Measurements from ENCODE around the gene CD79A. TPM values are rescaled to one million over a fixed set of nuclear protein-coding genes. Genes with fewer than 3 reads are reported as not detected.

CD79A gene
- total RNA-seq, 4 donors from 2014 or later: 1.7 to 3.1 TPM; not detected in 2

DNA sequence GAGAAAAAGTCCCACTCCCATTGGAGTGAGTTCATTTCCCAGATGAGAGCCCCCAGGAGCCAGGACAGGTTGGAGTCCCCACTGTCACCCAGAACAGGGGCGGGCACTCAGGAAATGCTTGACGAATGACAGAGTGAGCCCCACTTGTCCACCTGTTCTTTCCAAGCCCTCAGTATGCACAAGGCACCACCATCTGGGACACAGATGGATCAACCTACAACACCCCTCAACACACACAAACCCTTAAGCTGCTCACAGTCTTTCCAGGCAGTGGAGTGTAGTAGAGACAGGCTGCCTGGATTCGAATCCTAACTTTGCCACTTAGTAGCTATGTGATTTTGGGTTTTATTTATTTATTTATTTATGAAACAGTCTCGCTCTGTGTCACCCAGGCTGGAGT lies 13.9 kb downstream of the CD79A start:
- no peaks in the 10 kb centered on the region for H3K27me3 ChIP-seq
- H3K4me3 ChIP-seq: no peak overlapping the region
- TF ChIP-seq POLR2A (IDR thresholded peaks at IDR 0.05): no peak
- TF ChIP-seq, protein P1, sequence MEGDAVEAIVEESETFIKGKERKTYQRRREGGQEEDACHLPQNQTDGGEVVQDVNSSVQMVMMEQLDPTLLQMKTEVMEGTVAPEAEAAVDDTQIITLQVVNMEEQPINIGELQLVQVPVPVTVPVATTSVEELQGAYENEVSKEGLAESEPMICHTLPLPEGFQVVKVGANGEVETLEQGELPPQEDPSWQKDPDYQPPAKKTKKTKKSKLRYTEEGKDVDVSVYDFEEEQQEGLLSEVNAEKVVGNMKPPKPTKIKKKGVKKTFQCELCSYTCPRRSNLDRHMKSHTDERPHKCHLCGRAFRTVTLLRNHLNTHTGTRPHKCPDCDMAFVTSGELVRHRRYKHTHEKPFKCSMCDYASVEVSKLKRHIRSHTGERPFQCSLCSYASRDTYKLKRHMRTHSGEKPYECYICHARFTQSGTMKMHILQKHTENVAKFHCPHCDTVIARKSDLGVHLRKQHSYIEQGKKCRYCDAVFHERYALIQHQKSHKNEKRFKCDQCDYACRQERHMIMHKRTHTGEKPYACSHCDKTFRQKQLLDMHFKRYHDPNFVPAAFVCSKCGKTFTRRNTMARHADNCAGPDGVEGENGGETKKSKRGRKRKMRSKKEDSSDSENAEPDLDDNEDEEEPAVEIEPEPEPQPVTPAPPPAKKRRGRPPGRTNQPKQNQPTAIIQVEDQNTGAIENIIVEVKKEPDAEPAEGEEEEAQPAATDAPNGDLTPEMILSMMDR (IDR thresholded peaks at IDR 0.05): no peak
- peaks cover 39 to 81% (median 45%) of the 10 kb centered on the region in 3 donors for H3K36me3 ChIP-seq
- intact Hi-C loops (cut with DNase I): no loop called here
- no peak for DNase-seq
- H3K4me1 ChIP-seq: peaks cover 4 to 29% (median 6%) of the 10 kb centered on the region in 3 donors
- no peaks in the 10 kb centered on the region for H3K9me3 ChIP-seq
- H3K27ac ChIP-seq: no peak overlapping the region
- 95 to 96% methylated on average over 4 of the region's 4 CpGs for WGBS, 2 donors

DNA sequence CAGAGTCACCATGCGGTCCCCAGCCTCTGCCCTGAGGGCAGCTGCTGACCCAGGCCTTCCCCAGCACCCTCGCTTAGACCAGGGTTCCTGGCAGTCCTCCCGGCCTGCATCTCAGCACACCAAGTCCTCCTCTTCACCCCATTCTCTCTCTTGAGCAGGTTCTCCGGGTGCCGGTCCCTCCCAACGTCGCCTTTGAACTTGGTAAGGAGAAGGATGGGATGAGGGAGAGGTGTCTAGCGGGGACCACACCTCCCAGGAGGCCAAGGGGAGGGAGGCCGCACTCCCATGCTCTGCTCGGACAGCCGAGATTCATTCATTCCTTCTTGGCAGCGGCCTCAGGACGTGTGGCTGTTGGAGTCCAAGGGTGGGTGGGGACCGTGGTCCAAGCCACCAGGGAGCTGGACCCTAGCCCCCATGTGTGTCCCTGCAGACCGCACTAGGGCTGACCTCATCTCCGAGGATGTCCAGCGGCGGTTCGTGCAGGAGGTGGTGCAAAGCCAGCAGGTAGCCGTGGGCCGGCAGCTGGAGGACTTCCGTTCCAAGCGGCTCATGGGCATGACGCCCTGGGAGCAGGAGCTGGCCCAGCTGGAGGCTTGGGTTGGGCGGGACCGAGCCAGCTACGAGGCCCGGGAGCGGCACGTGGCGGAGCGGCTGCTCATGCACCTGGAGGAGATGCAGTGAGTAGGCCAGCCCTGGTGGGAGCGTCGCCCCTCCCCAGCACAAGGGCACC lies 15.3 kb downstream of the CD79A start:
- no peak overlapping the region for H3K27ac ChIP-seq
- intact Hi-C loops (cut with DNase I): no loop called here
- no peak for DNase-seq
- H3K9me3 ChIP-seq: no peaks in the 10 kb centered on the region
- H3K4me3 ChIP-seq: no peak overlapping the region
- H3K4me1 ChIP-seq: peaks cover 0 to 15% (median 0%) of the 10 kb centered on the region in 3 donors
- 81 to 89% methylated on average over 8 to 13 of the region's 34 CpGs for WGBS, 2 donors
- TF ChIP-seq, protein P1 (IDR thresholded peaks at IDR 0.05): no peak
- no peak for TF ChIP-seq POLR2A (IDR thresholded peaks at IDR 0.05)
- peaks cover 47 to 94% (median 50%) of the 10 kb centered on the region in 3 donors for H3K36me3 ChIP-seq
- H3K27me3 ChIP-seq: no peaks in the 10 kb centered on the region

DNA sequence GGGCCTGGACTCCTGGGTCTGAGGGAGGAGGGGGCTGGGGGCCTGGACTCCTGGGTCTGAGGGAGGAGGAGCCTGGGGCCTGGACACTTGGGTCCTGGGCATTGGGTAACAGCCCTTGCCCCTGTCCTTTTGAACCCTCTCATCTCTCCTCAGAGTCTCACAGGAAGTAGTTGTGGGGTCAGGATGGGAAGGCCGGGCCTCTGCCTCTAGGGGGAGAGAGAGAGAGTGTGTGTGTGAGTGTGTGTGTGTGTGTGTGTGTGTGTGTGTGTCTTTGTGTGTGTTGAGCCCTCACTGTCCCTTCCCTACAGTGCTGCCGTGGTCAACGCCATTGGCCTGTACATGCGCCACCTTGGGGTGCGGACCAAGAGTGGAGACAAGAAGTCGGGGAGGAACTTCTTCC lies 16.8 kb downstream of the CD79A start:
- Histone ChIP-seq H3K9me3 (no peaks in the 10 kb centered on the region), H3K4me3 (no peak overlapping the region), H3K36me3 (peaks cover 46 to 94% (median 55%) of the 10 kb centered on the region in 3 donors), H3K27me3 (no peaks in the 10 kb centered on the region), H3K27ac (no peak overlapping the region), H3K4me1 (peaks cover 0 to 7% (median 0%) of the 10 kb centered on the region in 3 donors)
- TF ChIP-seq, protein P1 (IDR thresholded peaks at IDR 0.05): peak in 1 of 6 experiments; percentile 5
- no peak for TF ChIP-seq POLR2A (IDR thresholded peaks at IDR 0.05)
- DNase-seq: no peak
- intact Hi-C loops (cut with DNase I): no loop called here
- 74 to 87% methylated on average over 4 to 6 of the region's 6 CpGs for WGBS, 2 donors

DNA sequence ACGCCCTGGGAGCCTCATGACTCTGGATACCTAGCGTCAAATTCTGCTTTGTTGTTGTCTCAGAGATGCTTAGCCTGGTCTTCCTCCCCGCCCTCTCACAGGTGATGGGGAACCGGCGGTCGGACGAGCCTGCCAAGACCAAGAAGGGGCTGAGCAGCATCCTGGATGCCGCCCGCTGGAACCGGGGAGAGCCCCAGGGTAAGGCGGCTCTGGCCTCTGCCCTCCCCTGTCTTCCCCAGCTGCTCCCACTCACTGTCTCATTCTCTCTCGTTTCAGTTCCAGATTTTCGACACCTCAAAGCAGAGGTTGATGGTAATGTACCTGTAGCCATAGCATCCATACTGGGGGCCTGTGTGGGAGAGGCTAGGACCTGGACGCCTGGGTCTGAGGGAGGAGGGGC lies 17.3 kb downstream of the CD79A start:
- H3K36me3 ChIP-seq: peaks cover 43 to 94% (median 53%) of the 10 kb centered on the region in 3 donors
- intact Hi-C loops (cut with DNase I): no loop called here
- no peak for TF ChIP-seq POLR2A (IDR thresholded peaks at IDR 0.05)
- TF ChIP-seq, protein P1 (IDR thresholded peaks at IDR 0.05): no peak
- H3K27me3 ChIP-seq: no peaks in the 10 kb centered on the region
- no peaks in the 10 kb centered on the region for H3K9me3 ChIP-seq
- no peak overlapping the region for H3K4me3 ChIP-seq
- peaks cover 0 to 7% (median 0%) of the 10 kb centered on the region in 3 donors for H3K4me1 ChIP-seq
- WGBS, 2 donors: 66 to 82% methylated on average over 3 to 6 of the region's 14 CpGs
- no peak for DNase-seq
- no peak overlapping the region for H3K27ac ChIP-seq

DNA sequence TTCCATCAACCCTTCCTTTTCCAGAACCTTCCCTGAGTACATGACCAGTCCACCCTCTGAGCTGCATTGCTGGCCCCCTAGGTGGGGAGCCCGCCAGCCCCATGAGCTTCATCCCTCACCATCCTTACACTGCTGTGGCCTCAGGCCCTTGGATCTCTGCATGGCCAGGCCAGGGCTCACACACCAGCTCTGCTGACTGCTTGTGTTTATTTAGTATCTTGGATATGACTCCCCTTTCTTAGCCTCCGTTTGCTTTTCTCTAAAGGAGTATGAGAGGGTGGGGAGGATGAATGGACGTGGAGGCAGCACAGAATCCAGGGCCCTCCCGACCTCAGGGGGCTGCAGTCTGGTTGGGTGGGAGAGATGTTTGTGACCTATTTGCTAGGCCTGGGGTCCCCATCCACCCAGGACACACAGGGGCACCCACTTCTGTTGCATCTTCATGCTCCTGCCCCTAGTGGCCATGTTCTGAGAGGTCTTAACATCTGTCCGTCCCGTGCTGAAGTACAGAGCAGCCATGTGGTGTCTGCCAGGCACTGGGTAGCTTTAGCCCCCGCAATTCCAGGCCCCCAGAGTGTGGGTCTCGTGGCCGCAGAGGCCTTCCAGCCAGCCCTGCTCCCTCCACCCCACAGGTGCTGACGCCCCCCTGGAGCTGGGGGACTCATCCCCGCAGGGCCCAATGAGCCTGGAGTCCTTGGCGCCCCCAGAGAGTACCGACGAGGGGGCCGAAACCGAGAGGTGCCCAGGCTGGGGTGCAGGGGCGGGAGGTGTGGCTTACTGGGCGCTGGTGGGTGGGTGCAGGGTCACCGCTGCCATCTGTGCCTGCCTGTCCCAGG lies 18.9 kb downstream of the CD79A start:
- H3K27me3 ChIP-seq: no peaks in the 10 kb centered on the region
- WGBS, 2 donors: 82 to 92% methylated on average over 5 to 15 of the region's 19 CpGs
- TF ChIP-seq, protein P1 (IDR thresholded peaks at IDR 0.05): no peak
- peaks cover 0 to 7% (median 0%) of the 10 kb centered on the region in 3 donors for H3K4me1 ChIP-seq
- no peak for DNase-seq
- no peak overlapping the region for H3K27ac ChIP-seq
- no peak overlapping the region for H3K4me3 ChIP-seq
- no peaks in the 10 kb centered on the region for H3K9me3 ChIP-seq
- peaks cover 44 to 96% (median 45%) of the 10 kb centered on the region in 3 donors for H3K36me3 ChIP-seq
- intact Hi-C loops (cut with DNase I): no loop called here

Data from esophagus squamous epithelium (tissue), 5 donors.